HG03558 (cell line): ENCODE data around the gene PRPS1L1.

Experiments used
- ATAC-seq: cut with Tn5 transposase; IDR thresholded peaks from one replicate; pipeline ENCODE4 v1.9.1; 2021; ENCODE audit warnings: moderate number of reproducible peaks; ENCODE audit not compliant: unreplicated experiment; ENCODE audit errors: extremely low read depth

PRPS1L1 gene

DNA sequence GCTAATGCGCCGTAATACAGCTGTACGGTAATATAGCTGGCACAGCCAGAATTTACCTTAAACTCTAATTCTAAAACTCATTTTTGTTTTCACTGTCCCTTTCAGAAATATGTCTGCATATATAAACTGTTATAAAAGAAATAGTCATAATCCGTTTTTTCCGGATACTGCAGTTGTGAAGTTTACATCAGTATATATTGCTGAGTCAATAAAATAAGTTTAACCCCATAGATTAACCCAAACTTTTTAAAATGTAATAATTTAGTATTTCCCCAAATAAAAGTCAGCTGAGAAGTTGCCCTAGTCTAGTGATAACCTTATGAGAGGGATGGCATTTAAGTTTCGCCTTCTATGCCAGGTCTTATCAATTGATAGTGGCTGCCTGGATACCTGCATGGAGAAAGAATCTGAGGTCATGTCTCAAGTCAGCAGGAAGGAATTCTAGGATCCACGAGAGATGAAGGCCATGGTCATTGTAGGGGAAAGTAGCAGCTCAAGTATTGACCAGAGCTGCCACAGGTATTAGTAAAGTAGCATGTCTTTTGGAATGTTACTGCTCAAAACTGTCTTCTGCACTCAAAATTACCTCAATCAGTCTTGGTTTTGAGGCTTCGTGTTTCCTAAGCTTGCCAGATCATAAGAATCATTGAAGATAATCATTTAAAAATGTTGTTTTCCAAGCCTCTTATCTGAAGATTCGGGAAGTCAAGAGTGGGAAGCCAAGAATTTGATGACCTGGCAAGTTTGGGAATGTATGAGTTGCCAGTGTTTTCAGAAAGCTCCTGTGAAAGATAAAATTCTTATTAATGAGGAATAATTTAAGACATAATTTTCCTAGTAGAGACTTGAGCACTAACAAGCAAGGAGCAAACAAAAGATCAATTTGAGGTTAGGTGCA lies 10.8 kb downstream of the PRPS1L1 start:
- ATAC-seq: no peak

DNA sequence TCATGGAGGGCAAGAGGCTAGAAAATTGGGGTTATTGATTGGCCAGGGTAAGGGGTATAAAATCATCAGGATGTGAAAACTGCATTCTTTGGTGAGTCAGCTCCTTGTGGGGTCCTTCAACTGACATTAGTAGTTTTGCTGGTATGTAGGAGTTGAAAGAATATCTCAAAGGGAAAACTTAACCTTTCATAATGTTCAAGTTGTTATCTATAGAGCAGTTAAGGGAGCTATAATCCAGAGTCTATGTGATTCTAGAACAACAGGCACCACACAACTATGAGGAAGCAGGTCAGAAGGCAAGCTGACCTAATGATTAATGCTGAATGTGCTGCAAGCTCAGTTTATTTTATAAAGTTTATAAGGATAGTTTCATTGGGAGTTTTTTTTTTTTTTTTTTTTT lies 13.7 kb downstream of the PRPS1L1 start:
- ATAC-seq: no peak

GRCh38 chr7:18004372-18004771 lies 23.3 kb downstream of the PRPS1L1 start:
- ATAC-seq: no peak

DNA sequence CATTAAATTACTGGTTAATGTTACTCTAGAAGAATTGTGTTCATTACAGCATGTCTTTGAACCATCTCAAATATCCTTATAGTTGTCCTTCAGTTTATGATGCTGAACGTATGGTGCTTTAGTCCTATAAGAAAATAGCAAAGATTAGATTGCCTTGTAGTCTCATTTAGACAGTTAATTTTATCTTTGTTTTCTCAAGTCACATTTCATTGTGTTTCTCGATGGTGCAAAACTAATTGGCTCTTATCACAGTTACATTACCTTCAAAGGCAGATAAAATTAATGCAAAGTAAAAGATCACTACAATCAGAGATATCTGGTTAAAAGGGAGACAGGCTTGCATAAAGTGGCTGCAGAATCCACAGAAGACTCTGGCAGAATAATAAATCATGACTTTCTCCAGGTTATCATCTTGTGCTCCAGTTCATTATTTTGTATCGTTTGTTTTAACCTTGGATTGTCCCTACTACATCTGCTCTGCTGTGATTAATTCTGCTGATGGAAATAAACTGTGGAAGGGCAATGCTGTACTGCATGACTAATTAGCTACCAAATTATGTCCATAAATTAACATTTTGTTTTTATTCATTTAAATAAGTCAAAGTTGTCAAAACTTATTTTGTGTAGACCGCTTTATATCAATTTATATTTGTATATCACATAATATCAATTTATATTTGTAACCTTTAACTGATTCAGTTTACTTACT lies 24.2 kb downstream of the PRPS1L1 start:
- ATAC-seq: no peak

GRCh38 chr7:17998692-17999091 lies 29.0 kb downstream of the PRPS1L1 start:
- no peak for ATAC-seq

- ATAC-seq: no peak
These were observed 31.0 kb downstream of the PRPS1L1 start for GRCh38 chr7:17996442-17997223.

GRCh38 chr7:17996040-17996439 lies 31.6 kb downstream of the PRPS1L1 start:
- no peak for ATAC-seq

DNA sequence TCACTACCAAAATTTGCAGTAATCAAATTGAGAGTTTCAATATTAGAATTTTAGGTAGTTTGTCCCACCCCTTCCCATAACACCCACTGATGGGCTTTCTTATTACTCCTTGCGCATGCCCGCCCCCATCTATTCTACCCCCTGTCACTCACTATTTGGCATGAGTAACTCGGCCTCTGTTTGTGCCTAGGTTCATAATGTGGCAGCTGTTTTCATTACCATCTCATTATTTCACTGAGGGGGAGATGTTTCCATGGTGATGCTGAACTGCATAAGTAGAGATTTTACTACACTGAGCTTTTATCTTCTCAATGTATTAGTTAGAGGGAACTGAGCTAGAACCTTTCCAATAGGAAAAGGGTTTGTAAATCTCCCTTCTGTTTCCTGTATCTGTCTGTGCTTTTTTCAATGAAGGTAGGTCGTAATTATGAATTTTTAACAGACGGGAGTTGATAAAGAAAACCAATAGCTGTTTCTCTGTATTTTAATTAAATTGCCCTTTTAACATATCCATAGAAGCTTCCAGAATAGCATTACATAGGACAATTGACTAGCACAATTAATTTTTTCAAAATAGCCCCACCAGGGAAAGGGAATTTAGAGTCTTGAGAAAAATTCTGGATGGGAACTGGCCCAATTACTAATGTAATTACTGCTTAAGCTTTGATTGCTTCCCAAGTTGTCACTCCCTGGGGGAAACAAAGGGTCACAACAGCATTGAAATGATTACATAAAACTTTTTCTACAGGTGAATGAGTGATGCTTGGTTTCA lies 33.4 kb downstream of the PRPS1L1 start:
- ATAC-seq: no peak

DNA sequence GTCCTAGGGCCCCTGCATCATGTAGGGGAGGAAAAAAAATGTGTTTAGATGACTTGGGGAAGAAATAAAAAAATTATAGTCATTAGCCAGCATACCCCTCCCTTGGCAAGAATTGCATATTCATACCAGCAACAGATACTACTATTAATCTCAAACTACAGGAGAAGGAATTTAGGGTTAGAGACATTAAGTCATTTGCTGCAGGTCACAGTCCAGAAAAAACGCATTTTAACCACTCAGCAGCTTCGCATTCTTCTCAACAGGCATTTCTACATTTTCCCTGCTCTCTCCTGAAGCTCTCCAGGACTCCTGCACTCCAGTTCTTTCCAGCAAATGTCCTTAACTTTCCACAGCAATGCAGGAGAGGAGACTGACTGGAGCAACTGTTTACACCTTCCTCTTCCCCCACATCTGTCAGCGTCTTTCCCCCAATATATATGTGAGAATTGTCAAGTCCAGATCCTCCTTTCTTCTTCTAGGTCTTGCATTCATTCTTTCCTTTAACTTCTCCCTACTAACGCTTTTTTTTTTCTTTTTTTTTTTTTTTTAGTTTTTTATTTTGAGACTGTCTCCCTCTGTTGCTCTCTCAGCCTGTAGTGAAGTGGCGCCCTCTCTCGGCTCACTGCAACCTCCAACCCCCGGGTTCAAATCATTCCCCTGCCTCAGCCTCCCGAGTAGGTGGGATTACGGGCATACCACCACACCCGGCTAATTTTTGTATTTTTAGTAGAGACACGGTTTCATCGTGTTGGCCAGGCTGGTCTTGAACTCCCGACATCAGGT lies 35.6 kb downstream of the PRPS1L1 start:
- ATAC-seq: no peak

DNA sequence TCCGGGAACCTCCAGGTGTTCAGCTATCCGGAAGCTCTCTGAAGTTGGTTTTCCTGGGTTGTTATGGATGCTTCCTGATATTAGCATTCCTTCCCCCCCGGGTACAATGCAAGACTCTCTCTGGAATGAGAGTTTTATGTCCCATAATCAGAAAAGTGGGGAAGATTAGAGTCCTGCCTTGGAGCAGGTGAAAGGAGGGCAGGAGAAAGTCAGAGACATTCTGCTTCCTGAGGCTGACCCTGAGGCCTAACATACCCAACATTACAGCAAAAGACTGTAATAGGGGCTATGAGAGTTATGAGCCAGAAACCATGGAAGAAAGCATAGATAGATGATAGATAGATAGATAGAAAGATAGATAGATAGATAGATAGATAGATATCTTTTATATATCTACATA lies 36.9 kb downstream of the PRPS1L1 start:
- no peak for ATAC-seq

GRCh38 chr7:17989546-17989945 lies 38.1 kb downstream of the PRPS1L1 start:
- ATAC-seq: no peak

- ATAC-seq: no peak
These were observed 38.8 kb downstream of the PRPS1L1 start for GRCh38 chr7:17988858-17989257.

GRCh38 chr7:17988141-17988540 lies 39.5 kb downstream of the PRPS1L1 start:
- ATAC-seq: no peak

DNA sequence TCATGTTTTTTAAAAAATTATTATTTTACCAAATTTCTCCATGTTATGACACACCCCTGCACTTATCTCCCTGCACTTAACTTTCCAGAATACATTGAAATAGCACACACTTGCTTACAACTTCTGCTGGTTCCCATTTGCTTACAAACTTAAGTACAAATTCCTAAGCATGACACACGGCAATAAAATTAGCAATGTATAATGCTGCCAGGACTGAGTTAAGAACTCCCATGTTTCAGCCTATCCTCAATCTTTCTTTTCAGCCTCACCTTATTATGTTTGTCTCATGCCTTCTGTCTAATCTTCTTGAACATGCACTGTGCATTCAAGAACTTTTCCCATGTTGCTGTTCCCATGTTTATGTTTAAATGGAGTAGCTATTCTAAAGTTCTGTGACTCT lies 40.8 kb downstream of the PRPS1L1 start:
- no peak for ATAC-seq

DNA sequence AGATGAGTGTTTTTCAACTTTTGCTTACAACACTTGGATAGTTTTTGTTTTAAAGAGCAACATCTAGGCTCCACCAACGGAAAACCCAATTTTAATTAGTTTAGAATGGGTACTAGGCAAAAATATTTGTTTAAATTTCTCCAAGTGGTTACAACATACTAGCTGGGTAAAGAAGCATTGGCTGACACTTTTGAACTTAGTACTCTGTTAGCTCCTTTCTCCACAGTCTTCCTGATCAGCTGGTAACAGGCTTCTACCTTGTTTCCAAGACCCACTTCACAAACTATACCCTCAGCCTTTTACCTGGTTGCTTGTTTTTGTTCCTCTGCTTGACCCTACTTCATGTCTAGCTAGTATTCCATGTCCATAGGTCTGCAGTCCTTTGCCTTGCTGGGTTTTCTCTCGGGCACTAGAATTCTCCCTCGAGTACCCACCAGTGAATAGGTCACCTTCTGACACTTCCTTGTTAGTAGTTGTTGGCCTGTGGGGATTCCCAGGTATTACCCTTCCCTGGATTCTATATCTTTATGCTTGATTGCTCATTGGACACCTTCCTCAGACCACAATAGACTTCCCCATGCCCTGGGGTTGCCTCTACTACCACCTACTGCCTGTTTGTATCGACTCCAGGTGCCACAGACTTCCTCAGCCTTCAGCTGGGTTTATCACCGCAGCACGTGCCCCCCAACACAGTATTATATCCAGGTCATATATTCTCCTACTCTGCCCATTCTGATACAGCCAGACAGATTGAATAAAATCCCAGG lies 42.0 kb downstream of the PRPS1L1 start:
- no peak for ATAC-seq

GRCh38 chr7:17984288-17984687 lies 43.4 kb downstream of the PRPS1L1 start:
- ATAC-seq: no peak

DNA sequence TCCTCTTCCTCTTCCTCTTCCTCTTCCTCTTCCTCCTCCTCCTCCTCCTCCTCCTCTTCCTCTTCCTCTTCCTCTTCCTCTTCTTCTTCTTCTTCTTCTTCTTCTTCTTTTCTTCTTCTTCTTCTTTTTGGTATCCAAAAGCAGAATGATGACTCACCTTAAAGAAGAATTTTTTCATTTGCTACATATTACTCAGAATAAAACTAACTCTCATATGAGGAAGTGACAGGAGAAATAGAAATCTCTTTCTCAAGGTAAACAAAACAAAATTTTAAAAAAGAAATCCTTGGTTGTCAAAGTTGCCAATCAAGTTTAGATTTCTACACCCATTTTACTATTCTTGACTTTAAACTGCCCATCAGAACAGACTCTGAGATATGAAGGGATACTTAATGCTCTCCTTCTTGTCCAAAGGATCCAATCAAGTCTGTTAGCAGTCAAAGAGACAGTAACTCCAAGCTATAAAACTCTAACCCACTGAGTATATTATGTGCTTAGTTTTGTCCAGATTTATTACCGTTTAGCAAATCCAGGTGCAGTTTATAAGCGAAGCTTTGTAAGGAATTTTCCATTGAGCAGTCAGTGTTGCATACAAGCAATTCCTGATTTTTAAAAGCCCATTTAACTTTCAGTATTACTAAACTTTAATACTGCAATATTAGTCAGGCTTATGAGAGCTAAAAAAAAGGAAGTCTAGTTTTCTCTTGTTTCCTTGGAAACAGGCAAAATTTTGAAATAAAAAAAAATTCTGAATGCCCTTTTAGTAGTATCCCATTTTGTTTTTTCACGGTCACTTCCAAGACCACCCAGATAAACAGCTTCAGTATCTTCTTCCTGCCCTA lies 44.2 kb downstream of the PRPS1L1 start:
- ATAC-seq: no peak

- ATAC-seq: no peak
These were observed 50.7 kb downstream of the PRPS1L1 start for GRCh38 chr7:17976952-17977351.
